Left lung (tissue), 10 donors: ENCODE measurements around the gene ZNF678. TPM values are rescaled to one million over a fixed set of nuclear protein-coding genes. Genes with fewer than 3 reads are reported as not detected.
"Not testable (repeated sequence)": the region's sequence is repeated elsewhere in the genome, so short reads cannot be mapped to it uniquely, and the experiment has no call there.

Experiments used
- ATAC-seq: fragments of 200-7000 bp; cut with Tn5 transposase; one replicate; pipeline ENCODE4 v1.9.1; 2020; ENCODE audit warnings: moderate library complexity
- DNase-seq, 4 donors: peaks; one replicate each; pipeline ENCODE4 v3.0.0-alpha.2; 2013 to 2020
- H3K27ac ChIP-seq, 2 donors: fragments of 200-600 bp; sonication (generic) in 1 of 2; one replicate each; pipeline versions ENCODE4 v1.5.0 to v1.8.0; 2020 to 2021
- H3K27me3 ChIP-seq, 2 donors: fragments of 200-600 bp; sonication (generic) in 1 of 2; one replicate each; pipeline versions ENCODE4 v1.5.0 to v1.8.0; 2020 to 2021
- H3K36me3 ChIP-seq, 2 donors: fragments of 200-600 bp; sonication (generic) in 1 of 2; one replicate each; pipeline versions ENCODE4 v1.5.0 to v1.8.0; 2020 to 2021
- H3K4me1 ChIP-seq, 2 donors: fragments of 200-600 bp; one replicate each; pipeline ENCODE4 v1.8.0; 2021
- H3K4me3 ChIP-seq, 2 donors: fragments of 200-600 bp; sonication (generic) in 1 of 2; one replicate each; pipeline versions ENCODE4 v1.5.0 to v1.8.0; 2020 to 2021; ENCODE audit warnings: mild to moderate bottlenecking in 1 of 2
- H3K9me3 ChIP-seq, 2 donors: fragments of 200-600 bp; sonication (generic) in 1 of 2; one replicate each; pipeline versions ENCODE4 v1.5.0 to v1.8.0; 2020 to 2021
- intact Hi-C, 2 donors: fragments of 100-400 bp; cut with DNase I; formaldehyde crosslinking; loops; one replicate each; pipeline versions ENCODE4 v1.11.2 to v1.14.2; 2022
- polyA plus RNA-seq, 6 donors: library from polyadenylated mRNA; unstranded; fragments of 120-200 nt; gene quantifications; one replicate each; pipeline ENCODE4 v1.2.1, GENCODE V29; 2013; ENCODE audit not compliant: insufficient read length in 6 of 6
- total RNA-seq, 2 donors: library from RNA; stranded (reverse); fragmentation: NEBNext Ultra II Directional; extraction: Animal tissue kit (Norgen Biotek cat#: 25700); gene quantifications; one replicate each; pipeline ENCODE4 v1.2.1, GENCODE V29; 2021
- TF ChIP-seq, protein P1 (sequence below), 2 donors: fragments of 200-600 bp; sonication (generic) in 1 of 2; IDR thresholded peaks; one replicate each; pipeline versions ENCODE4 v1.5.0 to v1.8.0; 2021; ENCODE audit warnings: antibody characterized with exemption in 2 of 2
- donor health status: DM: no; HTN: yes; CAD: no.
- donor health status: DM: no; HTN: no; CAD: no.

ZNF678 gene
- total and polyA plus RNA-seq, 8 donors = 7.3 to 19.5 (median 16.6) TPM

DNA sequence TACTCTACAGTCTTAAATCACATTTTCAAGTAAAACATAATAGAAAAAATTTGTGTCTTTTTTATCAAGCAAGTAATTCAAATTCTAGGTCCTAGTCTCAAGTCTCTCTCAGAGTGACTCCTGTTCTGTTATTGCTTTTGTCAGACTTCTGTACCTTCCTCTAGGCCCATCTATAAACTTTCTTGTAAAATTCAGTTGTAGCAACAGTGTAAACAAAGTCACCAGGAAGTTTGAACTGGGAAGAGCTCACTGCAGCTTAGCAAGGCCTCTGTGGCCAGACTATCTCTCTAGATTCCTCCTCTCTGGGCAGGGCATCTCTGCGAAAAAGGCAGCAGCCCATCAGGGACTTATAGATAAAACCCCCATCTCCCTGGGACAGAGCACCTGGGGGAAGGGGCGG, 13.5 kb upstream of the ZNF678 start:
- Histone ChIP-seq H3K4me1 (no peaks in the 10 kb centered on the region), H3K9me3 (peaks cover 0 to 18% of the 10 kb centered on the region in 2 donors), H3K27me3 (no peaks in the 10 kb centered on the region), H3K27ac (no peak overlapping the region), H3K4me3 (no peak overlapping the region), H3K36me3 (no peaks in the 10 kb centered on the region)
- no peak for ATAC-seq
- intact Hi-C loops = no loop called here
- TF ChIP-seq, protein P1, sequence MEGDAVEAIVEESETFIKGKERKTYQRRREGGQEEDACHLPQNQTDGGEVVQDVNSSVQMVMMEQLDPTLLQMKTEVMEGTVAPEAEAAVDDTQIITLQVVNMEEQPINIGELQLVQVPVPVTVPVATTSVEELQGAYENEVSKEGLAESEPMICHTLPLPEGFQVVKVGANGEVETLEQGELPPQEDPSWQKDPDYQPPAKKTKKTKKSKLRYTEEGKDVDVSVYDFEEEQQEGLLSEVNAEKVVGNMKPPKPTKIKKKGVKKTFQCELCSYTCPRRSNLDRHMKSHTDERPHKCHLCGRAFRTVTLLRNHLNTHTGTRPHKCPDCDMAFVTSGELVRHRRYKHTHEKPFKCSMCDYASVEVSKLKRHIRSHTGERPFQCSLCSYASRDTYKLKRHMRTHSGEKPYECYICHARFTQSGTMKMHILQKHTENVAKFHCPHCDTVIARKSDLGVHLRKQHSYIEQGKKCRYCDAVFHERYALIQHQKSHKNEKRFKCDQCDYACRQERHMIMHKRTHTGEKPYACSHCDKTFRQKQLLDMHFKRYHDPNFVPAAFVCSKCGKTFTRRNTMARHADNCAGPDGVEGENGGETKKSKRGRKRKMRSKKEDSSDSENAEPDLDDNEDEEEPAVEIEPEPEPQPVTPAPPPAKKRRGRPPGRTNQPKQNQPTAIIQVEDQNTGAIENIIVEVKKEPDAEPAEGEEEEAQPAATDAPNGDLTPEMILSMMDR (IDR thresholded peaks at IDR 0.05) = no peak
- no peak for DNase-seq

- H3K4me3 ChIP-seq, H3K36me3 ChIP-seq, H3K27ac ChIP-seq, ATAC-seq, DNase-seq, H3K27me3 ChIP-seq, H3K4me1 ChIP-seq, intact Hi-C loops: not testable (repeated sequence)
- peaks cover 0 to 18% of the 10 kb centered on the region in 2 donors for H3K9me3 ChIP-seq
Observed at GRCh38 chr1:227551881-227552280, 11.5 kb upstream of the ZNF678 start.

GRCh38 chr1:227556288-227556687, 7.1 kb upstream of the ZNF678 start:
- DNase-seq = no peak
- TF ChIP-seq, protein P1 (IDR thresholded peaks at IDR 0.05) = no peak
- no peaks in the 10 kb centered on the region for H3K36me3 ChIP-seq
- intact Hi-C loops = no loop called here
- no peak for ATAC-seq
- no peak overlapping the region for H3K27ac ChIP-seq
- no peaks in the 10 kb centered on the region for H3K4me1 ChIP-seq
- no peak overlapping the region for H3K4me3 ChIP-seq
- peaks cover 0 to 16% of the 10 kb centered on the region in 2 donors for H3K9me3 ChIP-seq
- peaks cover 12 to 41% of the 10 kb centered on the region in 2 donors for H3K27me3 ChIP-seq

DNA sequence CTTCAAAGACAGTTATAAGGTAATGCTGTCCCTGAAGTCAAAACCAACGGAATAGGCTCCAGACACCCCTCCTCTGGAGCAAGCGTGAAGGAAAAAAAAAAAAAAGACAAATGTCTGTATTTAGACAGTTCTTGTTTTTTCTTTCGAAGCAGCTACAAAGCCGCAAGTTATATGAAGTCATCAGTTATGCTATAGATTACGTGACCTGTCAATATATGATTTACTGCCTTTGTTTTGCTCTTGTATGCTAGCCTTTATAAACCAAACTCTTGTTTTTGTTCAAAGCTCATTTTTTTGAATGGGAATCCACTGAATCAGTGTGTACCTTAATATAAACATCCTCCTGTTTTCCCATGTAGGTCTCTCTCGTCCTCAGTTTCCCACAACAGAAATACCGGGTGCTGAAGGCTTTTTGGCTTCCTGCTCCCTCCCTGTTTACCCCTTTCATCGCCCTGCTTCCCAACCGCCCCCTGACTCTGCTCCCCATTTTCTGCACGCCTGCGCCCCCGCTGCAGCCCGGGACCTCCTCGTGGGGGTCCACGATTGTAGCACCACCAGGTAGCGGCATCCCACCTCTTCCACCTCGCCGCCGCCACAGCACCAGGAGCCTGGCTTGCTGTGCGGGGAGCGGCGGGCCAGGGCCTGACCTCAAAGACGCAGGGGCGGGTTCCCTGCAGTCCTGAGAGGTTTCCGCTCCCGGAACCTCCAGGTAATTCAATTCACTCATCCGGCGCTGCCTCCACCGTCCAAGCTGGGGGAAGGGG, 5.2 kb upstream of the ZNF678 start:
- no peaks in the 10 kb centered on the region for H3K36me3 ChIP-seq
- intact Hi-C loops = no loop called here
- peaks cover 14 to 52% of the 10 kb centered on the region in 2 donors for H3K27me3 ChIP-seq
- no peak overlapping the region for H3K27ac ChIP-seq
- H3K4me3 ChIP-seq = no peak overlapping the region
- H3K9me3 ChIP-seq = peaks cover 0 to 8% of the 10 kb centered on the region in 2 donors
- ATAC-seq (no peak), DNase-seq (peak in 1 of 4 donors; percentile 70)
- H3K4me1 ChIP-seq = peaks cover 0 to 3% of the 10 kb centered on the region in 2 donors
- TF ChIP-seq, protein P1 (IDR thresholded peaks at IDR 0.05) = no peak

DNA sequence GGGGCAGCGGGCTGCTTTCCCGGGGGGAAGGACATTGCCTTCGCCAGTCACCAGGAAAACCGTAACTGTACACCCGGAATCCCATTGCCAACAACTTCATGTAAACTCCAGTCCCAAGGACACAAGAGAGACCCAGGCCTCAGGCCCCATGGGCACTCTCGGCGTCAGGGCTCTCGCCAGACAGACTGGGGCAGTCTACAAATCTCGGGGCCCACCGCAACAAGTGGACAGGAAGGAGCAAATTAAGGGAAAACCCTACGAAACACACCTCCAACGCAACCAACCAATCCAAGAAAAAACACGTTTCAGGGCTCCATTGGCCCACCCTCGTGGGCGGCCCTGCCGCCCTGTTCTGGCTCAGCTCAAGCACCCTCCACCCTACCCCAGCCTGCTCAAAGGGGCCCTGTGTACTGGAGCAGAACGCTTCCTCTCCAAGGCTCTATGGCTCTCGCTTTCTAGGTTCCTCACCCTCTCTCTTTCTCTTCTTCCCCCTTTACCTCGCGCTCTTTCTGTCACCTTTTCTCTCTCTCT, 4.6 kb upstream of the ZNF678 start:
- ATAC-seq (no peak), DNase-seq (peak in 1 of 4 donors; percentile 64)
- H3K36me3 ChIP-seq = no peaks in the 10 kb centered on the region
- intact Hi-C loops = no loop called here
- H3K4me3 ChIP-seq = no peak overlapping the region
- H3K9me3 ChIP-seq = peaks cover 0 to 8% of the 10 kb centered on the region in 2 donors
- TF ChIP-seq, protein P1 (IDR thresholded peaks at IDR 0.05) = no peak
- H3K27me3 ChIP-seq = peaks cover 14 to 52% of the 10 kb centered on the region in 2 donors
- peaks cover 0 to 3% of the 10 kb centered on the region in 2 donors for H3K4me1 ChIP-seq
- no peak overlapping the region for H3K27ac ChIP-seq
